Measurements from ENCODE around the gene GEMIN5. TPM values are rescaled to one million over a fixed set of nuclear protein-coding genes. Genes with fewer than 3 reads are reported as not detected.

GEMIN5 gene
- total and polyA plus RNA-seq, 2 of the 13 experiments (the other 11 are each of a cell fraction or from before 2014, with no cell fraction given) = 6.6 to 28.6 TPM

GRCh38 chr5:154940772-154941620 lies 3.0 kb upstream of the GEMIN5 start, which contains the start of gene MRPL22 (continued):
- TF ChIP-seq HOXA9 (CRISPR knock-in tag; IDR thresholded peaks at IDR 0.05; ENCODE audit: borderline replicate concordance) = no peak
- TF ChIP-seq RNF219 (CRISPR knock-in tag; IDR thresholded peaks at IDR 0.05) = no peak
- TF ChIP-seq HOXD1 (CRISPR knock-in tag; IDR thresholded peaks at IDR 0.05) = 0 out of 2 replicates have a peak, but pooled peaks have one; percentile 29
- TF ChIP-seq SP140L (CRISPR knock-in tag; IDR thresholded peaks at IDR 0.05; ENCODE audit: borderline replicate concordance) = peak; percentile 75; the same call in 1 of the 2 replicates
- TF ChIP-seq FIP1L1 (IDR thresholded peaks at IDR 0.05; ENCODE audit: borderline replicate concordance, insufficient read depth, low read depth, low read length) = 0 out of 2 replicates have a peak, but pooled peaks have one; percentile 31
- peak; percentile 71 for TF ChIP-seq MED1 (CRISPR knock-in tag; IDR thresholded peaks at IDR 0.05)
- no peak for TF ChIP-seq HMG20B (CRISPR knock-in tag; conservative IDR thresholded peaks at IDR 0.05)
- TF ChIP-seq GATAD2A (CRISPR knock-in tag; IDR thresholded peaks at IDR 0.05) = no peak
- TF ChIP-seq FOXJ3 (CRISPR knock-in tag; IDR thresholded peaks at IDR 0.05; ENCODE audit: borderline replicate concordance) = no peak
- TF ChIP-seq HINFP (CRISPR knock-in tag; IDR thresholded peaks at IDR 0.05; ENCODE audit: low read depth) = peak; percentile 72; the same call in 1 of the 2 replicates
- 0 out of 2 replicates have a peak, but pooled peaks have one; percentile 19 for TF ChIP-seq FOXA3 (CRISPR knock-in tag; IDR thresholded peaks at IDR 0.05)
- peak; percentile 59 for TF ChIP-seq ZBTB38 (CRISPR knock-in tag; IDR thresholded peaks at IDR 0.05)
- 0 out of 2 replicates have a peak, but pooled peaks have one; percentile 49 for TF ChIP-seq ZIK1 (CRISPR knock-in tag; IDR thresholded peaks at IDR 0.05; ENCODE audit: borderline replicate concordance, low read depth)
- peak; percentile 82; the same call in 1 of the 2 replicates for TF ChIP-seq MTF1 (CRISPR knock-in tag; IDR thresholded peaks at IDR 0.05)
- no peak for TF ChIP-seq ZBTB42 (CRISPR knock-in tag; IDR thresholded peaks at IDR 0.05)
- TF ChIP-seq ZNF709 (CRISPR knock-in tag; IDR thresholded peaks at IDR 0.05) = no peak
- no peak for TF ChIP-seq ZNF431 (CRISPR knock-in tag; IDR thresholded peaks at IDR 0.05; ENCODE audit: borderline replicate concordance, low read depth)
- no peak for TF ChIP-seq ZNF18 (CRISPR knock-in tag; IDR thresholded peaks at IDR 0.05; ENCODE audit: insufficient replicate concordance)

Data from HepG2 (cell line).